Astrocyte (in vitro differentiated cells and primary cell): ENCODE results near the gene TTBK1.

Source experiments
- CTCF ChIP-seq: IDR thresholded peaks from 2 replicates; pipeline ENCODE4 v1.5.1; 2011; ENCODE audit warnings: low read depth, mild to moderate bottlenecking, inconsistent platforms, low read length, moderate library complexity; ENCODE audit not compliant: insufficient read depth
- EZH2 ChIP-seq: IDR thresholded peaks from 2 replicates; pipeline ENCODE4 v1.6.1; 2012; ENCODE audit warnings: mild to moderate bottlenecking, low read length, inconsistent platforms; ENCODE audit not compliant: insufficient read depth

GRCh38 chr6:43226192-43226851 lies 17.0 kb upstream of the TTBK1 start:
- TF ChIP-seq CTCF = no peak
- TF ChIP-seq EZH2 = no peak
